Stimulated activated CD4-positive, alpha-beta T cell treated with anti-CD3 and anti-CD28 coated beads, Interleukin-12 subunit alpha, Interleukin-12 subunit beta, amount 100 ng/mL, for 48 hours (primary cell): Measurements from ENCODE around the gene FAM78A.
"Not testable (repeated sequence)": the region's sequence is repeated elsewhere in the genome, so short reads cannot be mapped to it uniquely, and the experiment has no call there.

ENCODE experiments used
- DNase-seq, 3 donors: peaks; one replicate each; pipeline ENCODE4 v3.0.0-alpha.2; 2020; ENCODE audit warnings: low read depth in 2 of 3, low spot score in 1 of 3

FAM78A gene

DNA sequence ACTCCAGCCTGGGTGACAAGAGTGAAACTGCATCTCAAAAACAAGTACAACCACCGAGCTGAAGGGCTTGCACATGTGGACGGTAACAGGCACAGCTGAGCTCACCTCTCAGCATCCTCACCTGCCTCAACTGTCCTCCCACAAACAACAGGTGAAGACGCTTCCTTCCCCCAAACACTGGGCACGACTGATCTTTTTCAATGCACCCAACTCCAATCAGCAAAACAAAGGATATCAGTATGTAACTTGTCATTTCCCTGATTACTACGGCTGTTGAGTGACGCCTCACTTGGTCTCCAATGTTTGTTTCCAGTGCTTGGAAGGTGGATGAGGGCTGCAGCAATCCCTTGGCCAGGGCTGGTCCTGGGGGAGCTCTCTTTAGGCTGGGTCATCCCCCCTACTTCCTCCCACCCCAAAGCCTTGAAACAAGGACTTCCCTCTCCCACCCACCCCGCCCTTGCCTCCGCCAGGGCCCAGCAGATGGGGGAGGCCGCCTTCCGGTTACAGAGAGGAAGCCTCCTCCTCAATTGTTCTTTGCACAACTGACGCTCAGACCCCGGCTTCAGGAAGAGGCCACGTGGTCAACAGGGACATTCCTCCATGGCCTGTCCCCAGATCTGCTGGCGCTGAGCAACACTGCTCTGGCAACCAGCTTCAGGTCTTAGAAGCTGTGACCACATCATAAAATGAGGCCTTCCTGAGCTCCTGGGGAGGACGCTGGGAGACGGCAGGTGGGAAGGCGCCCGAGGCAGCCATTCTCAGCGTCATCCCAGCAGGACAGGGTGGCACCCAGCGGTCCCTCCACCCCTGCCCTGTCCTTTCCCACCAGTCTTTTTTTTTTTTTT lies 5.9 kb downstream of the FAM78A start:
- no peak for DNase-seq

DNA sequence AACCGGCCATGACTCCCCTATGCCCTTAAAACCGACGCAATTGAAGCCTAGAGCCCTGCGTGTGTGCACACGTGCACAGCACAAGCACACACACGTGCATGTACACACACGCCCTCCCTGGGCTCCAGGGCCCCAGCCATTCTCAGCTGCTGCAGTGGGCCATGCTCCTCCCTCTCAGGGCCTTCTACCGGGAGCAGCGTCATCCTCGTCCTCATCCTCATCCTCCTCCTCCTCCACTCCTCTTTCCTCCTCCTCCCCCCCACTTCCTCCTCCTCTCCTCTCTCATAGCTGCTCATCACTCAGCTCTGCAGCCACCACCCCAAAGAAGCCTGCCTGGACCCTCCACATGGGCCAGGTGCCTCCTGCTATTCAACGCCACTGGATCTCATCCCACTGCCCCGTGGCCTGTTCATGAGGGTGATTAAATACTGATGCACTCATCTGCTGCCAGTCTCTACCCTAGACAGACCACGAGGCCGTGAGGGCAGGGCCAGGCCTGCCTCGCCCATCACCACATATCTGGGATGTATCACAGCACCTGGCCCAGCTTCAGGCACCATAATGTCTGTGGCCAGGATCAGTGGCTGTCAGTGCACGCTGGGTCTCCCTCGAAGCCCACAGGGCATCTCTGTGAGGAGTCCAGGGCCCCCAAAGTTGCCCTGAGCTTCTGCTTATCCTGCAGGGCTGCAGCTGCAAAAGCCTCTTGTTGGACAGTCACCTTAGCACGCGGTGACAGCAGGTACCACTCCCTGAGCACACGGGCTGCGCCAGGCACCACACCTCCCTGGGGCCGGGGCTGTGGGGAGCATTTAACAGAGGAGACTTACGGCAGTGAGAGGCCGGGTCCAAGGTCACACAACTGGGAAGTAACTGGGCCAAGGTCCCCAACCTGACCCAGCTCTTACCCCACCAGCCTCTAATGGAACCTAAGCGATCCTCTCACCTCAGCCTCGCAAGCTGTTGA lies 9.8 kb downstream of the FAM78A start:
- no peak for DNase-seq

DNA sequence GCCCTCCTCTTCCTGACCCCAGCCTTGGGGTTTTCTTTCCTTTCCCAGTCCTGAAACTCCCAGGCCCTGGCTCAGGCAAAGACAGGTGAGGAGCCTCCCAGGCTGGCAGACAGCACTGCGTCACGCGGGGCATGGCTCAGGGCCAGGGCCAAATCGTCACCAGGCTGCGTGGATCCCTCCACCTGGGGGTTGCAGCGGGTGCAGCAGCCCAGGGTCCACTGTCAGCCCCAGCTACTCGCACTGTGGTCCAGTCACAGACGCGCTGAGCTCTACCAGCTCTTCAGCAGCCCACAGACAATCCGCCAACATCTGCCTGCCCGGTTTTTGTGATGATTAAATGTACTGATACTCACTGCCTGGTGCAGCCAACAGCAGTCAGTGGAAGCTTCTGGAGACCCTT lies 12.1 kb downstream of the FAM78A start:
- no peak for DNase-seq

- no peak for DNase-seq
Measured at GRCh38 chr9:131263701-131264100, 12.6 kb downstream of the FAM78A start.

- not testable (repeated sequence) for DNase-seq
Measured at GRCh38 chr9:131263033-131263343, 13.3 kb downstream of the FAM78A start.

GRCh38 chr9:131262327-131263032 lies 13.8 kb downstream of the FAM78A start:
- DNase-seq = no peak

GRCh38 chr9:131260751-131261452 lies 15.4 kb downstream of the FAM78A start:
- no peak for DNase-seq

DNA sequence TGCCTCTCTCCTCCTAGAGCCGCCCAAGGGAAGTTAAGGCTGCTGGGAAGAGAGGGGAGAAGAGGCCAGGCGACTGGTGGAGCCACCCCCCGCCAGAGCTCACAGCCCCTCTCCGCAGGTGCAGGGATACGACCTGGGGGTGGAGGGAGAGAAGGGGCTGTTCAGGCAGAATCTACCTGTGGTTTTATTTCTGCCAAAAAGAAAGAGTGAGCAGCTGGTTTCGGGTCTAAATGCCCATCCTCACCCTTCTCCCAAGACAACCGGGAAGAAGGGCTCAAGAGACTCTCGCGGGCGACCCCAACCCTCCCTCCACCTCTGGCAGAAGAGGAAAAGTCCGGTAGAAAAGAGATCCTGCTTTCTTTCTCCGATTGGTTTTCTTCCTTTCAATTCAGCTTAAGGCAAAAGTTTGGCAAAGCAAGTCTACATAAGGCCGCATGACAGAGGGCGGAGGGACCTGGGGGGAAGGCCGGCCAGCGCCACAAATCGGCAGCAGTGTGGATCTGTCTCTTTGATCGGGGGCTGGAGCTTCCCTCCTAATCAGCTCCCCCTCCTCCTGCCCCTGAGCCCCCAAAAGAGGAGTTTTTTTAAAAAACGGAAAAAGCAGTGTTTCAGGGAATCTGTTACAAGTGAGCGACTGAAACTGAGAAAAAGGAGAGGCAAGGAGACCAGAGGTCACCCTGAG lies 16.3 kb downstream of the FAM78A start:
- no peak for DNase-seq

- DNase-seq = no peak
Measured at GRCh38 chr9:131259432-131259898, 16.8 kb downstream of the FAM78A start.

- DNase-seq = no peak
Measured at GRCh38 chr9:131258698-131259431, 17.4 kb downstream of the FAM78A start.

- DNase-seq = no peak
Measured at GRCh38 chr9:131258186-131258585, 18.1 kb downstream of the FAM78A start.

- no peak for DNase-seq
Measured at GRCh38 chr9:131257266-131258025, 18.9 kb downstream of the FAM78A start.

- no peak for DNase-seq
Measured at GRCh38 chr9:131255676-131256197, 20.6 kb downstream of the FAM78A start.

DNA sequence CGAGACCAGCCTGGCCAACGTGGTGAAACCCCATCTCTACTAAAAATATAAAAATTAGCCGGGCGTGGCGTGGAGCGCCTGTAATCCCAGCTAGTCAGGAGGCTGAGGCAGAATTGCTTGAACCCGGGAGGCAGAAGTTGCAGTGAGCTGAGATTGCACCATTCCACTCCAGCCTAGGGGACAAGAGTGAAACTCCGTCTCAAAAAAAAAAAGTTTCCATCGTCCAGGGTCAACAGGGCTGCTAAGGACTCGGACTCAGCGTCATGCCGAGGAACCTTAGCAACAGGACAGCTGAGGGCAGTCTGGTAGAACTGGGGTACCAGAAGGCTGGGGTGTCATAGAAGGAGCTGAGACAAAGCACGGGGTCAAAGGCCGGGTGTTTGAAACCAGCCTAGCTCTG lies 21.7 kb downstream of the FAM78A start:
- DNase-seq = no peak

DNA sequence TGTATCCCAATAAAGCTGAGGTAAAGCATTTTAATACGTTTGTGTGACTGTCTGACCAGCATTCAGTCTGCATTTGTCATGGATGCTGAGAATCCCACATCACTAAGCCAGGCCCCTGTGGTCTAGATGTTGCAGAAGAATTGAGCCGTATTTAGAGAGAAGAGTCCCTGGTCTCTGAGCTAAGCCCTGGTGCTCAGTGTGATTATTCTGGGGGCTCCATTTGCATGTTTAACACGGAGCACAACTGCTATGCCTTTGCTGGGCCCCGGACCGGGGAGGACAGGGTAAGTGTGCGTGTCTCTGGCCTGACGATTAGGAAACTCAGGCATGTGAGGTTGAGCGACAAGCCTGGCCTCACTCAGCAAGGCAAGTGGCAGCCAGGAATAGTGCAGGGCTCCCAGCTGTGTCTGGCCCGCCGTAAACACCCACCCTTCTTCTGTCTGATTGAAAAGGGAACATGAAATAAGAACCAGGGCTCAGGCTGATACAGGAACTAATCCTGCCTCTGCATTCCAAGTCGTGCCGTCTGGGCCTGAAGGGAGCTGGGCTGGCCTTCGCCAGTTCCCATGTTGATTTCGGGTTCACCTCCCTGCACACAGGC lies 22.3 kb downstream of the FAM78A start:
- DNase-seq = no peak

DNA sequence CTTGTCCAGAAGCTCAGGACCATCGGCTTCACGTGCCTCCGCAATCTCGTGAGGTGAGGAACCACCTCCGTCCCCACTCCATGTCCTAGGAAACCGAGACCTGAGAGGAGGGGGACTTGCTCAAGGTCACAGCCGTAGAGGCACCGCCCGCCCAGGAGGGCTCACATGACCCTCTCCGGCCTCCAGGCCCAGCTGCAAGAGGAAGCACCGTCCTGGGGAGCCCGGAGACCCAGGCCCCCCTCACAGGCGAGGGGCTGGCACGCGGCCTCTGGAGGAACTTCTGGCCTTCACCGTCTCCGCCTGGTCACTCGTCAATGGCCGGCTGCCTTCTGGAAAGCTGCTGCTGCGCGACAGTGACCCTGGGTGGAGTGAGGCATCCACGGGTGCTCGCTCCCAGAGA lies 24.2 kb downstream of the FAM78A start:
- DNase-seq = no peak

GRCh38 chr9:131246618-131247017 lies 29.7 kb downstream of the FAM78A start:
- no peak for DNase-seq

DNA sequence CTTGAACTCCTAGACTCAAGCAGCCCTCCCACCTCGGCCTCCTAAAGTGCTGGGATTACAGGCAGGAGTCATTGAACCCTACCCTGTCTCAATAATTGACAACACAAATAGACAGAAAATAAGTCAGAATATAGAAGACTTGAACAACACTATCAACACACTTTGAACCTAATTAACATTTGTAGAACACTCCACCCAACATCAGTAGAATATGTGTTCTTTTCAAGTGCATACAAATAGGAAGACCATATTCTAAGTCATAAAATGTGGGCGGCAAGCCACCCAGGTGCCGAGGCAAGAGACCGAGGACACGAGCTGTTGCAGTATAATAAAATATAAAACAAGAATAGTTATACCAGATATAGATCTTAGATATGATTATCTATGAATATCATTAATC lies 32.0 kb downstream of the FAM78A start:
- not testable (repeated sequence) for DNase-seq
